Pulmonary artery endothelial cell (primary cell): ENCODE measurements around the gene GTF2B. TPM values are rescaled to one million over a fixed set of nuclear protein-coding genes. Genes with fewer than 3 reads are reported as not detected.

ENCODE experiments used
- total RNA-seq: library from RNA; depleted of rRNA; stranded (reverse); fragments of >200 nt; gene quantifications from 2 replicates; pipeline ENCODE4 v1.2.3, GENCODE V29; 2014

Gene GTF2B
- total RNA-seq, 1 donor from 2014 or later: 38.6 TPM

Other genes with a start within 250 kb of the GTF2B start
- 22.7 and 28.1 TPM in 2 replicates for gene PKN2, start 207.3 kb downstream of the GTF2B start, total RNA-seq
- 22.7 and 23.9 TPM in 2 replicates for gene KYAT3, start 101.1 kb upstream of the GTF2B start, total RNA-seq
- gene RBMXL1, start 101.1 kb upstream of the GTF2B start, total RNA-seq: 10.6 and 17.8 TPM in 2 replicates
- gene GBP3, start 131.3 kb upstream of the GTF2B start, total RNA-seq: 12.7 and 23.9 TPM in 2 replicates
- gene GBP1, start 173.6 kb upstream of the GTF2B start, total RNA-seq: 20.8 and 35.6 TPM in 2 replicates
- 61.6 and 79.6 TPM in 2 replicates for gene GBP2, start 234.5 kb upstream of the GTF2B start, total RNA-seq